H9 (cell line): Measurements from ENCODE around the gene KLC4. TPM values are rescaled to one million over a fixed set of nuclear protein-coding genes. Genes with fewer than 3 reads are reported as not detected.

Source experiments
- DNase-seq: peaks from one replicate; pipeline ENCODE4 v3.0.0-alpha.2; 2017
- H2AFZ ChIP-seq: one replicate; pipeline ENCODE4 v1.6.1; 2013; ENCODE audit warnings: mild to moderate bottlenecking, low read length, control low read depth, moderate library complexity
- H2AK5ac ChIP-seq: 2 replicates; pipeline ENCODE4 v1.6.1; 2013; ENCODE audit warnings: low read length, control low read depth, mixed read lengths; ENCODE audit not compliant: insufficient read length
- H2BK120ac ChIP-seq: one replicate; pipeline ENCODE4 v1.6.1; 2013; ENCODE audit warnings: low read depth, mild to moderate bottlenecking, low read length, control low read depth, inconsistent platforms; ENCODE audit not compliant: poor library complexity, severe bottlenecking
- H2BK12ac ChIP-seq: 2 replicates; pipeline ENCODE4 v1.6.1; 2013; ENCODE audit warnings: low read length, control low read depth, mixed read lengths, low read depth; ENCODE audit not compliant: insufficient read length
- H2BK15ac ChIP-seq: 2 replicates; pipeline ENCODE4 v1.6.1; 2013; ENCODE audit warnings: low read depth, low read length, control low read depth
- H2BK20ac ChIP-seq: one replicate; pipeline ENCODE4 v1.6.1; 2013; ENCODE audit warnings: low read depth, mild to moderate bottlenecking, low read length, control low read depth, inconsistent platforms; ENCODE audit not compliant: poor library complexity, severe bottlenecking
- H2BK5ac ChIP-seq: 2 replicates; pipeline ENCODE4 v1.6.1; 2013; ENCODE audit warnings: low read length, control low read depth, mixed read lengths; ENCODE audit not compliant: insufficient read length
- H3K14ac ChIP-seq: 2 replicates; pipeline ENCODE4 v1.6.1; 2013; ENCODE audit warnings: low read length, control low read depth; ENCODE audit not compliant: insufficient read depth
- H3K18ac ChIP-seq: 2 replicates; pipeline ENCODE4 v1.6.1; 2013; ENCODE audit warnings: low read depth, mild to moderate bottlenecking, mixed read lengths, low read length, control low read depth; ENCODE audit not compliant: insufficient read length
- H3K23ac ChIP-seq: 2 replicates; pipeline ENCODE4 v1.6.1; 2013; ENCODE audit warnings: low read length, control low read depth, mixed read lengths, low read depth; ENCODE audit not compliant: insufficient read length
- H3K23me2 ChIP-seq: 2 replicates; pipeline ENCODE4 v1.6.1; 2013; ENCODE audit warnings: low read depth, mild to moderate bottlenecking, mixed read lengths, low read length, control low read depth; ENCODE audit not compliant: insufficient read length, poor library complexity, severe bottlenecking
- H3K27ac ChIP-seq: 2 replicates; pipeline ENCODE4 v1.5.1; 2013; ENCODE audit warnings: low read length, control low read depth, mixed read lengths, low read depth; ENCODE audit not compliant: insufficient read length
- H3K27me3 ChIP-seq: 2 replicates; pipeline ENCODE4 v1.6.1; 2013; ENCODE audit warnings: low read length, control low read depth, inconsistent platforms; ENCODE audit not compliant: insufficient read depth
- H3K4ac ChIP-seq: 2 replicates; pipeline ENCODE4 v1.6.1; 2013; ENCODE audit warnings: low read depth, mild to moderate bottlenecking, control low read depth, inconsistent platforms, low read length, moderate library complexity
- H3K4me1 ChIP-seq: 2 replicates; pipeline ENCODE4 v1.6.1; 2013; ENCODE audit warnings: low read length, control low read depth, inconsistent platforms; ENCODE audit not compliant: insufficient read depth
- H3K4me2 ChIP-seq: 2 replicates; pipeline ENCODE4 v1.6.1; 2013; ENCODE audit warnings: low read length, control low read depth, mixed read lengths; ENCODE audit not compliant: insufficient read length, insufficient read depth
- H3K56ac ChIP-seq: 2 replicates; pipeline ENCODE4 v1.6.1; 2013; ENCODE audit warnings: low read depth, mild to moderate bottlenecking, mixed read lengths, low read length, control low read depth; ENCODE audit not compliant: insufficient read length
- H3K79me1 ChIP-seq: 2 replicates; pipeline ENCODE4 v1.6.1; 2013; ENCODE audit warnings: low read depth, mild to moderate bottlenecking, moderate library complexity, low read length, control low read depth, inconsistent platforms; ENCODE audit not compliant: insufficient read depth, poor library complexity, severe bottlenecking
- H3K79me2 ChIP-seq: 2 replicates; pipeline ENCODE4 v1.6.1; 2013; ENCODE audit warnings: low read length, control low read depth, inconsistent platforms; ENCODE audit not compliant: insufficient read depth
- H3K9ac ChIP-seq: 2 replicates; pipeline ENCODE4 v1.6.1; 2013; ENCODE audit warnings: low read length, control low read depth, mixed read lengths; ENCODE audit not compliant: insufficient read length; ENCODE audit errors: extremely low read depth
- H3K9me3 ChIP-seq: one replicate; pipeline ENCODE4 v1.6.1; 2013; ENCODE audit warnings: low read depth, low read length, inconsistent platforms; ENCODE audit not compliant: control insufficient read depth
- H3T11ph ChIP-seq: one replicate; pipeline ENCODE4 v1.6.1; 2013; ENCODE audit warnings: mild to moderate bottlenecking, low read length, control low read depth, inconsistent platforms
- H4K20me1 ChIP-seq: one replicate; pipeline ENCODE4 v1.6.1; 2013; ENCODE audit not compliant: control insufficient read depth, insufficient read length, insufficient read depth
- H4K5ac ChIP-seq: 2 replicates; pipeline ENCODE4 v1.6.1; 2013; ENCODE audit warnings: low read depth, mild to moderate bottlenecking, mixed read lengths, low read length, control low read depth; ENCODE audit not compliant: insufficient read length
- H4K8ac ChIP-seq: replicated peaks from 2 replicates; pipeline ENCODE4 v1.6.1; 2013; ENCODE audit warnings: low read length, control low read depth, mixed read lengths, low read depth; ENCODE audit not compliant: insufficient read length
- H4K91ac ChIP-seq: 2 replicates; pipeline ENCODE4 v1.6.1; 2013; ENCODE audit warnings: low read depth, mild to moderate bottlenecking, moderate library complexity, mixed read lengths, low read length, control low read depth; ENCODE audit not compliant: insufficient read length
- H3K27ac Mint-ChIP-seq, 3 experiments: 2 replicates in 2 of 3; 3 replicates in 1 of 3; pipeline ENCODE4 v1.8.0; 2020 to 2021; ENCODE audit warnings: mixed read lengths in 3 of 3, mild to moderate bottlenecking in 1 of 3, moderate library complexity in 1 of 3
- H3K27me3 Mint-ChIP-seq: 2 replicates; pipeline ENCODE4 v1.8.0; 2021; ENCODE audit warnings: low read depth, mild to moderate bottlenecking, moderate library complexity, mixed read lengths
- H3K36me3 Mint-ChIP-seq, 3 experiments: 2 replicates in 2 of 3; 3 replicates in 1 of 3; pipeline ENCODE4 v1.8.0; 2020 to 2021; ENCODE audit warnings: low read depth in 3 of 3, mixed read lengths in 3 of 3; ENCODE audit not compliant: insufficient read depth in 1 of 3
- H3K4me1 Mint-ChIP-seq, 2 experiments: 2 replicates each; pipeline ENCODE4 v1.8.0; 2020; ENCODE audit warnings: mixed read lengths in 2 of 2
- H3K4me3 Mint-ChIP-seq, 2 experiments: 2 replicates in 1 of 2; 3 replicates in 1 of 2; pipeline ENCODE4 v1.8.0; 2020 to 2021; ENCODE audit warnings: mild to moderate bottlenecking in 2 of 2, mixed read lengths in 2 of 2, moderate library complexity in 1 of 2
- H3K9me3 Mint-ChIP-seq, 2 experiments: 2 replicates in 1 of 2; 3 replicates in 1 of 2; pipeline ENCODE4 v1.8.0; 2020; ENCODE audit warnings: mild to moderate bottlenecking in 2 of 2, mixed read lengths in 2 of 2, moderate library complexity in 1 of 2
- WGBS: extraction: QIAGEN DNeasy Blood & Tissue Kit; methylation state at CpG from one replicate; pipeline ENCODE4 v1.1.7; 2013; ENCODE audit warnings: missing lambda C conversion rate, low lambda C conversion rate, mixed read lengths; ENCODE audit not compliant: insufficient read length; ENCODE audit errors: extremely low coverage; 5-methylcytosine and 5-hydroxymethylcytosine counted together
- total RNA-seq: library from RNA; stranded (reverse); gene quantifications from 2 replicates; pipeline ENCODE4 v1.2.1, GENCODE V29; 2021
- TF ChIP-seq, protein P1 (sequence below): fragments of 200-600 bp; sonication (generic); conservative IDR thresholded peaks from 3 replicates; pipeline ENCODE4 v1.8.0; 2021; ENCODE audit warnings: antibody characterized with exemption, mild to moderate bottlenecking

The KLC4 gene
- total RNA-seq, 1 experiment from 2014 or later = 29.7 TPM

DNA sequence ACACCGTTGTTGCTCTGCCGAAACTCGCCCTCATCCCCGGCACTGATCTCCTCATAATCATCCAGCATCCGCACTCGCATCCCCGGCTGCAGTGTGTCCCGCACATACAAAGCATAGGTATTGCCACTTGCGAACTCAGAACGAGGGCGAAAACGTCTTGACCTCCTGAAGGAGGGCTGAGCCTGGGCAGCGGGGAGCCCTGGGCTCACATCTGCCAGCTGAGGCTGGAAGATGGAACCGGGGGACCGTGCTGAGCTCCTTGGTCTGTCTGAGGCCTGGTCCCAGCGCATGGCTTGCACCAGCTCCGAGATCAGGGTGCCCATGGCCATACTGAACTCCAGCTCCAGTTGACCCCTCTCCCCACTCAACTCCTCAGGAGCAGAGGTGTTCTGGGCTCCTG lies 8.4 kb upstream of the KLC4 start:
- H3K18ac ChIP-seq = no peak overlapping the region
- no peak overlapping the region for H3K9ac ChIP-seq
- no peak overlapping the region for H3K14ac ChIP-seq
- WGBS = no CpG with 5 or more reads among the region's 17 CpGs
- H4K91ac ChIP-seq = no peak overlapping the region
- H3K4me1 Mint-ChIP-seq = peaks cover 23 to 24% of the 10 kb centered on the region in 2 experiments
- H3K4me3 Mint-ChIP-seq = no peak overlapping the region; a peak in 1 of 5 replicates
- no peak overlapping the region for H3K27ac ChIP-seq
- H3K4ac ChIP-seq = no peak overlapping the region
- H3K27me3 Mint-ChIP-seq = no peaks in the 10 kb centered on the region; the same call in 1 of the 2 replicates
- H2AFZ ChIP-seq = no peak overlapping the region
- H2BK5ac ChIP-seq = no peak overlapping the region
- no peaks in the 10 kb centered on the region for H3K4me1 ChIP-seq
- H2BK120ac ChIP-seq = no peak overlapping the region
- no peak overlapping the region for H3K4me2 ChIP-seq
- no peaks in the 10 kb centered on the region for H3K9me3 ChIP-seq
- H3K56ac ChIP-seq = no peak overlapping the region
- H3K9me3 Mint-ChIP-seq = peaks cover 0 to 3% of the 10 kb centered on the region in 2 experiments; a peak in 2 of 5 replicates
- H3K23me2 ChIP-seq = peaks cover 7% of the 10 kb centered on the region
- H4K5ac ChIP-seq = no peak overlapping the region
- H2BK20ac ChIP-seq = no peak overlapping the region
- no peak overlapping the region for H2AK5ac ChIP-seq
- peak overlapping the region in 1 of 3 experiments; percentile 13; a peak in 2 of 7 replicates for H3K27ac Mint-ChIP-seq
- H3T11ph ChIP-seq = no peak overlapping the region
- H3K36me3 Mint-ChIP-seq = peaks cover 27 to 67% (median 62%) of the 10 kb centered on the region in 3 experiments
- no peaks in the 10 kb centered on the region for H3K79me1 ChIP-seq
- H3K79me2 ChIP-seq = no peaks in the 10 kb centered on the region
- DNase-seq = peak; percentile 21
- no peaks in the 10 kb centered on the region for H3K27me3 ChIP-seq
- no peak overlapping the region for H4K8ac ChIP-seq
- no peak overlapping the region for H2BK12ac ChIP-seq
- no peak overlapping the region for H3K23ac ChIP-seq
- TF ChIP-seq, protein P1, sequence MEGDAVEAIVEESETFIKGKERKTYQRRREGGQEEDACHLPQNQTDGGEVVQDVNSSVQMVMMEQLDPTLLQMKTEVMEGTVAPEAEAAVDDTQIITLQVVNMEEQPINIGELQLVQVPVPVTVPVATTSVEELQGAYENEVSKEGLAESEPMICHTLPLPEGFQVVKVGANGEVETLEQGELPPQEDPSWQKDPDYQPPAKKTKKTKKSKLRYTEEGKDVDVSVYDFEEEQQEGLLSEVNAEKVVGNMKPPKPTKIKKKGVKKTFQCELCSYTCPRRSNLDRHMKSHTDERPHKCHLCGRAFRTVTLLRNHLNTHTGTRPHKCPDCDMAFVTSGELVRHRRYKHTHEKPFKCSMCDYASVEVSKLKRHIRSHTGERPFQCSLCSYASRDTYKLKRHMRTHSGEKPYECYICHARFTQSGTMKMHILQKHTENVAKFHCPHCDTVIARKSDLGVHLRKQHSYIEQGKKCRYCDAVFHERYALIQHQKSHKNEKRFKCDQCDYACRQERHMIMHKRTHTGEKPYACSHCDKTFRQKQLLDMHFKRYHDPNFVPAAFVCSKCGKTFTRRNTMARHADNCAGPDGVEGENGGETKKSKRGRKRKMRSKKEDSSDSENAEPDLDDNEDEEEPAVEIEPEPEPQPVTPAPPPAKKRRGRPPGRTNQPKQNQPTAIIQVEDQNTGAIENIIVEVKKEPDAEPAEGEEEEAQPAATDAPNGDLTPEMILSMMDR = no peak
- no peaks in the 10 kb centered on the region for H4K20me1 ChIP-seq
- no peak overlapping the region for H2BK15ac ChIP-seq
